ENCODE results near the gene TCF4.

GRCh38 chr18:55316486-55317184 lies 271.4 kb downstream of the TCF4 start:
- TF ChIP-seq CTCF (IDR thresholded peaks at IDR 0.05) (no peak), EZH2 (IDR thresholded peaks at IDR 0.05; ENCODE audit: borderline replicate concordance, insufficient read depth, low read depth, low read length, poor library complexity, severe bottlenecking) (no peak)

Measured in B cell (primary cell).